ENCODE results near the gene ERFL.

GRCh38 chr19:41941410-41942202, 13.4 kb upstream of the ERFL start:
- TF ChIP-seq CTCF (IDR thresholded peaks at IDR 0.05), result no peak
- TF ChIP-seq POLR2A (IDR thresholded peaks at IDR 0.05), result no peak
